Measurements from ENCODE around the gene ABHD6.
"Not testable (repeated sequence)": the region's sequence is repeated elsewhere in the genome, so short reads cannot be mapped to it uniquely, and the experiment has no call there.

The ABHD6 gene

DNA sequence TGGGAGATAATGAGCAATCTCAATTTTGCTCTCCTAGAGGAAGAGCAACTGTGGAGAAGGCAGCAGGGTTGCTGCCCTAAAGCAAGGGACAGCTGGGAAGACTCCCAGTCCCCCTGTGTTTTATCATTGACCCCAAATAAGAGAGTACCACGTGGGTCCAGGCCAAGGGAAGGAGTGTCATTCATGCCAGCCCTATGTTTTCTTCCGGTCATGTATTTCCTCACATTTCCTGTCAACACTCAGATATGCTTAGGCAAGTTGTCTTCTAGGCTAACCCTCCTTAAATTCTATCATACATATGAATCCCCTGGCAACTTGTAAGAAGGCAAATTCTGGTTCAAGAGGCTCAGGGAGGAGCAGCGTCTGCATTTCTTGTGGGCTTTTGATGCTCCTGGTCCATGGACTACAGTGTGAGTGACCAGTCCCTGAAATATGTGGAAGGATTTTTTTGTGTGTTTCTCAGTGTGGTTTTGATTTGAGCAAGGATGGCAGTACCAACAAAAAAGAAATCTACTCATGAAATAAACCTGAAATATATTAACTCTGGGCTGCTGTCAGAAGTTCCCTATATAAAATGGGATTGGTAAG is 36.5 kb downstream of the ABHD6 start:
- no peak for DNase-seq (ENCODE audit: low read depth in 2 of 2)

DNA sequence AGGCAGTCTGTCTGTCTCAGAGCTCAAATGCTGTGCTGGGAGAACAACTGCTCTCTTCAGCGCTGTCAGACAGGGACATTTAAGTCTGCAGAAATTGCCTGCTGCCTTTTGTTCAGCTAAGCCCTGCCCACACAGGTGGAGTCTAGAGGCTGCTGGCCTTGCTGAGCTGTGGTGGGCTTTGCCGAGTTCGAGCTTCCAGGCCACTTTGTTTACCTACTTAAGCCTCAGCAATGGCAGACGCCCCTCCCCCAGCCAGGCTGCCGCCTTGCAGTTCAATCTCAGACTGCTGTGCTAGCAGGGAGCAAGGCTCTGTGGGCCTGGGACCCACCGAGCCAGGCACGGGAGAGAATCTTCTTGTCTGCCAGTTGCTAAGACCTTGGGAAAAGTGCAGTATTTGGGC is 43.5 kb downstream of the ABHD6 start:
- DNase-seq (ENCODE audit: low read depth in 2 of 2), result no peak

DNA sequence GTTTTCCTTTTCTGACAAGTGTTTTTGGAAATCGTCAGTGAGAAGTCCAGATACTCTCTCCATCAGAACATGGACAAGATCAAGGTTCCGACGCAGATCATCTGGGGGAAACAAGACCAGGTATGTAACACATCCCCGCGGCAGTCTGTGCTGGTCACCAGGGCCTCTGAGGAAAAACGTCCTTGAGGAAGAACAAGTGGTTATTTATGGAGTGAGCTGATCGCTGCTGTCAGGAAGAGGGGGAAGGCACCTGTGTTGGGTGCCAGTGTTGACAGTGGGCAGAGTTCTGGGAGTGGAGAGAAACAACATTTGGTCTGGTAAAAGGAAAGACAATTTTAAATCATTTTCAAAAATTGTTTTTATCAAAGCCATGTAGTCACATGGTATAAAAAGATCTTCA is 47.7 kb downstream of the ABHD6 start:
- no peak for DNase-seq (ENCODE audit: low read depth in 2 of 2)

DNA sequence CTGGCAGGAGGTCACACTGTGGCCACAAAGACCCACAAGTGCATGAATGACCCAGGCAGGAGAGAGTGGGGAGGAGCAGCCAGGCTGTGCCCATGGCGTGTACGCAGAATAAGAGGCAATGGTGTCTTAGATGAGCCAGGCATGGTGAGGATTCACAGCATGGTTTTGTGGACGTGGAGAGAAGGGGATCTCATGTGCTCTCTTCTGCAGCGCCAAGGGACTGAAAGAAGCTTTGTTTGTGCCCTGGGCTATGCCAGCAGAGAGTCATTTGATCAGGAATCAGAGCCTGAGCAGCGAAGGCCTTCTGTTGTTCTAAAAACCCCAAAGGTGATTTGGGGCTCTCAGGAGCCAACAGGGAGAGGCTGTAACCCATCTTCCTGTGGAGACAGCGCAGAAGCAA is 49.8 kb downstream of the ABHD6 start:
- DNase-seq (ENCODE audit: low read depth in 2 of 2), result no peak

DNA sequence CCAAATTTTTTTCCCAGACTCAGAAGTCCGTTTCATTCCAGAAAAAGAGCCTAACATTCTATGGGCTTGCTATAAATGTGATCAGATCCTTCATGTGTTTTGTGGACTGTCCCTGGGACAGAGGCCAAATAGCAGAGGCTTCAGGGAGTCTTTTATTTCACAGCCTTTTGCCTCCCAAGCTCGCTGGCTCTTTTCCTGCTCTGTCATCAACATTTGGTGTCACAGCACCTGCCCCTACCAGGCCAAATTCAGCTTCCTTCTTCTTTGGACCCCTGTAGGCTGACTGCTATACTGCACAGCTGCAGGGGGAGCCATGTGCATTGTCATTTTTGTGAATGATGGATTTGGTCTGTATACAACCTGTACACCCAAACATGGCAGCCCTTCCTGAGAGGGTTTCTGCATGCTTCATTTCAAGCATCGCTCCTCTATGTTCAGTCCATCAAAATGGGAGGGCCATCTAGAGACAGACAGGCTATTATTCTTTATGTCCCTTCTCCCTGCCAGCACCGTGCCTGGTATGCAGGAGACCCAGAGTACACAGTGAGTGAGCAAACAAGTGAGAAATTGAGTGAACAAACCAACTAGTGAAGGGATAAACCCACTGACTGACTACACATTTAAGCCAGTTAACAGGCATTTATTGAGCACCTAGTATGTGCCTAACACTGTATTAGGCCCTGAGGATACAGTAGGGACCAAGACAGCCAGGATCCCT is 50.6 kb downstream of the ABHD6 start:
- DNase-seq (ENCODE audit: low read depth in 2 of 2), result no peak

DNA sequence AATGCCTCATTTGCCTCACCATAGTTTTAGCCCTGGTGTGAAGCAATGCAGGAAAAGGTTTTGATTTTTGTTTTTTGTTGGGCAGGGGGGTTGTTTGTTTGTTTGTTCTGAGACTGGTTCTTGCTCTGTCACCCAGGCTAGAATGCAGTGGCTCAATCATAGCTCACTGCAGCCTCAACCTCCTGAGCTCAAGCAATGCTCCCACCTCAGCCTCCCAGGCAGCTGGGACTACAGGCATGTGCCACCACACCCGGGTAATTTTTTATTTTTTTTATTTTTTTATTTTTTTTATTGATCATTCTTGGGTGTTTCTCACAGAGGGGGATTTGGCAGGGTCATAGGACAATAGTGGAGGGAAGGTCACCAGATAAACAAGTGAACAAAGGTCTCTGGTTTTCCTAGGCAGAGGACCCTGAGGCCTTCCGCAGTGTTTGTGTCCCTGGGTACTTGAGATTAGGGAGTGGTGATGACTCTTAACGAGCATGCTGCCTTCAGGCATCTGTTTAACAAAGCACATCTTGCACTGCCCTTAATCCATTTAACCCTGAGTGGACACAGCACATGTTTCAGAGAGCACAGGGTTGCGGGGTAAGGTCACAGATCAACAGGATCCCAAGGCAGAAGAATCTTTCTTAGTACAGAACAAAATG is 51.5 kb downstream of the ABHD6 start:
- not testable (repeated sequence) for DNase-seq (ENCODE audit: low read depth in 2 of 2)

DNA sequence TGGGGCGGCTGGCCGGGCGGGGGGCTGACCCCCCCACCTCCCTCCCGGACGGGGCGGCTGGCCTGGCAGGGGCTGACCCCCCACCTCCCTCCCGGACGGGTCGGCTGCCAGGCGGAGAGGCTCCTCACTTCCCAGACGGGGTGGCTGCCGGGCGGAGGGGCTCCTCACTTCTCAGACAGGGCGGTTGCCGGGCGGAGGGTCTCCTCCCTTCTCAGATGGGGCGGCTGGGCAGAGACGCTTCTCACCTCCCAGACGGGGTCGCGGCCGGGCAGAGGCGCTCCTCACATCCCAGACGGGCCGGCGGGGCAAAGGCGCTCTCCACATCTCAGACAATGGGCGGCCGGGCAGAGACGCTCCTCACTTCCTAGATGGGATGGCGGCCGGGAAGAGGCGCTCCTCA is 52.9 kb downstream of the ABHD6 start:
- DNase-seq (ENCODE audit: low read depth in 2 of 2), result not testable (repeated sequence)

DNA sequence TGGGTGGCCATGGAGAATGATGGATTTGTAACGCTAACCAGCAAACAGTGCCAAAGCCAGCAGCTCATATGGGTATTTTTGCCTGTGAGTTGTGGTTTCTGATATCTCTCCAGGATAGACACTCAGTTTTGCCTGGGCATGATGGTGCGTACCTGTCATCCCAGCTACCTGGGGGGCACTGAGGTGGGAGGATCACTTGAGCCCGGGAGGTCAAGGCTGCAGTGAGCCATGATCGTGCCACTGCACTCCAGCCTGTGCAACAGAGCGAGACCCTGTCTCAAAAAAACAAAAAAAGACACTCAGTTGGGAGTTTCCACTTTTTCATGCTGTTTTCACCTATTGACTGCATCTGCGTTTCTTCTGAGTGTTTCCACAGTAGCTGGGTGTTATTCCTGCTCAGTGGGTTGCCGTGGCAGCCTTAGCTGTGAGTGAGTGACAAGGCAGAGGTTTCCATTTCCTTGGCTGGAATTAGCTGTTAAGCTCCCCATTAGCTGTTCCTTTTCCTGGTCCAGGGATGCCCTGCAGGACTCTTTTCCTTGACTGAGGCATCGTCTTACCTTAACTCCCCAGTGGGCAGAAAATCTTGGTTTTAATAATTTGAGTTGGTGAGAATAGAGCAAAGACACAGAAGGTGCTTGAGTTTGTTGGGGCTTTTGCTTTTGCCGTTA is 54.2 kb downstream of the ABHD6 start:
- DNase-seq (ENCODE audit: low read depth in 2 of 2), result no peak

DNA sequence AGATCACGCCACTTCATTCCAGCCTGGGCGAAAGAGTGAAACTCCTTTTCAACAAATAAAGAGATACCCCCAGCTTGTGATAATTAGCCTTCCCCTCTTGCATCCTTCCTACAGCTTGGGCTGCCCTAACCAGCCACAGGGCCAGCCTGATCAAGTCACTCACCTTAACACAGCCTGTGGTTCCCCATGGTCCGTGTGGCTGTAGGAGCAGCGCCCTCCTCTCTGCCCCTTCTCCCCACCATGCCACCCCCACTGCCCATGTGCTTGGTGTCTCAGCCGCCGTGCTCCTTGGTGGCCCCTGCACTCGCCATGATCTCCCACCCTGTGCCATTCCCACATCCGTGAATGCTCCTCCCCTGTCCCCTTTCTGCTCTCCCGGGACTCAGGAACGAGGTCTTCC is 55.3 kb downstream of the ABHD6 start:
- no peak for DNase-seq (ENCODE audit: low read depth in 2 of 2)

DNA sequence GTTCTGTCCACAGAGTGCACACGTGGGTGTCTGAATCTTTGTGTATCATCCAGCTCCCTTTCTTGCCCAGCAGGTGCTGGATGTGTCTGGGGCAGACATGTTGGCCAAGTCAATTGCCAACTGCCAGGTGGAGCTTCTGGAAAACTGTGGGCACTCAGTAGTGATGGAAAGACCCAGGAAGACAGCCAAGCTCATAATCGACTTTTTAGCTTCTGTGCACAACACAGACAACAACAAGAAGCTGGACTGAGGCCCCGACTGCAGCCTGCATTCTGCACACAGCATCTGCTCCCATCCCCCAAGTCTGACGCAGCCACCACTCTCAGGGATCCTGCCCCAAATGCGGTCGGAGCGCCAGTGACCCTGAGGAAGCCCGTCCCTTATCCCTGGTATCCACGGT is 55.9 kb downstream of the ABHD6 start:
- DNase-seq (ENCODE audit: low read depth in 2 of 2), result no peak

DNA sequence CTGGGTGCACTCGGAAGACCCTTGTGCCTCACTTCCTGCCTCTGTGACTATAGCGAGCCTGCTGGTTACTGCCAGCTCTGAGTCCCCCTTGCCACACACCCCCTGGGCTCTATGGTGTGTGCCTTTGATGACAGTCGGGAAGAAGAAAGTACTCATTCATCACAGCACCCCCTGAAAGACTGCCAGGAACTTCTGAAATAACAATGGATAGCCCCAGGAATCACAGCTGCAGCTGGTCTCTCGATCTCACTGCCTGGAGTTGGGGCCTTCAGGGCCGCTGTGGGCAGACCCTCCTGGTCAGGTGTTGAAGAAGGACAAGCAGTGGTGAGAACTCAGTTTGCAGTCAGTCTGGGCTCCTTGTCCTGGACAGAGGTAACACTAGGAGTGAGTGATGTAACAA is 58.7 kb downstream of the ABHD6 start:
- no peak for DNase-seq (ENCODE audit: low read depth in 2 of 2)

DNA sequence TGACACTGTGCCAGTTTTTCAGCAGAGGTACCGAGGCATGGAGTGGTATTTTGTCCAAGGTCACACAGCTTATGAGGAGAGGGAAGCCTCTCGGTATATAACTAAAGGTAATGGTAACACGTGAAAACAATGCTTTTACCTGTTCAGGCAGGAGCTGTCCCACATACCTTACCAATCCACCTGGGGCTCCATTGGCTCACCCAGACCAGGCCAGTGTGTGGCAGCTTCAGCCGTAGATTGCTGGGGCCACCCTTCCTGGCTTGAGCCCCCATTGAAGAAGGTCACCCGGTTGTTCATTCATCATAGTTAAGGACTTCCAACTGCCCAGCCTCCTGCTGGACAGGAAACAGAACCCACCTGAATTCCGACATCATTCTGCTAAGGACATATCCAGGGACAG is 59.3 kb downstream of the ABHD6 start:
- DNase-seq (ENCODE audit: low read depth in 2 of 2), result no peak

DNA sequence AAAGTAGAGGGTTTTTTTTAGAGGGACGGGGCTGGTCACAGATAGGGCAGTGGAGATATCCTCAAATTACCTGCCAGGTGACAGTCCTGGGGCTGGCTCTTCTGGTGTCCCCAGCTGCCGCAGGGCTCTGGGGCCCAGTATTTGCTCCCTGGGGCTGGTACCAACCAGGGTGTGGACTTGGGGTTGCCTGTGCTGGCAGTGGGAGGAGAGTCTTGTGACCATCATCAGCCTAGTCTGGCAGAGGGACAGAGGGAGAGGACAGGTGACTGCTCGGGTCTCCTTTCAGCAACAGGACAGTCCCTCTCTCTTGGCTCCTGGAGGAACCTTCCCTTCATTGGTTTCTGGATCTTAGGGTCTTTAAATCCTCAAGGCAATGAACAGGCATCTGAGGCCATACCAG is 60.6 kb downstream of the ABHD6 start:
- DNase-seq (ENCODE audit: low read depth in 2 of 2), result no peak

DNA sequence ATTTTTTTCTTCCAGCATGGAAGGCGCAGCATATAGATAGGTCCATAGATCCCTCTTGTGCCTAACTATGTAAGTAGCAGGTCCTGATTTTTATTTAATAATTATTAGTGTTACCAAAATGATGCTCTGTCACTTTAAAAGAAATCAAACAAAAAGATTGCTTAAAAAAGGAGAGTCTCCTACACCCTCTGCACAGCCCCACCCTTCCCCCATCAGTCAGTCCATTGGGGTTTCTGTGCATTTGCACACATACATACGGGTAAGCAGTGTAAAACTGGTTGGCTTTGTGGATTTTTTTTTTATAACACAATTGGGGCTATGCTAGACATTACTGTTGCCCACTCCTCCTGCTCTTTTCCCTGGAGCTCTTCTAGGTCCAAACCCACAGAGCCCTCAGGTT is 61.5 kb downstream of the ABHD6 start:
- DNase-seq (ENCODE audit: low read depth in 2 of 2), result no peak

DNA sequence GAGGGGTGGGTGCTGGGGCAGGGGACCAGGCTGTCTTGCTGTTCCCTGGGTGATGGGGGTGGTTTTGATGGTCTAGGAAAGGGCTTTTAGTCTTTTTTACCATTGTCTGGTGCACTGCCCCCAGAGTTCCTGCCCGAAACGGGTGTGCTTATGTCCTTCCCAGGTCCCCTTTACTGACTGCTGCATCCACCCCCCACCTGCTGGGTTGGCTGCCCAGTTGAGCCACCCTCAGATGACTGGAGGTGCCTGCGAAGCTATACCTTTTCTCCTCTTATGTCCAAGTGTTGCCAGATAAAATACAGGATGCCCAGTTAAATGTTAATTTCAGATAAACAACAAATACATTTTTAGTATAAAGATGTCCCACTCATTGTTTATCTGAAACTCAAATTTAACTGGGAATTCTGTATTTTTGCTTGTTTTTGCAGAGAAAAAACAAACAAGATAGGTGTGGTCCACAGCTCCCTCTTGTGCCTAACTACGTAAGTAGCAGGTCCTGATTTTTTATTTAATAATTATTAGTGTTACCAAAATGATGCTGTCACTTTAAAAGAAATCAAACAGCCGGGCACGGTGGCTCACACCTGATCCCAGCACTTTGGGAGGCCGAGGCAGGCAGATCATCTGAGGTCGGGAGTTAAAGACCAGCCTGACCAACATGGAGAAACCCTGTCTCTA is 62.4 kb downstream of the ABHD6 start:
- DNase-seq (ENCODE audit: low read depth in 2 of 2), result no peak

DNA sequence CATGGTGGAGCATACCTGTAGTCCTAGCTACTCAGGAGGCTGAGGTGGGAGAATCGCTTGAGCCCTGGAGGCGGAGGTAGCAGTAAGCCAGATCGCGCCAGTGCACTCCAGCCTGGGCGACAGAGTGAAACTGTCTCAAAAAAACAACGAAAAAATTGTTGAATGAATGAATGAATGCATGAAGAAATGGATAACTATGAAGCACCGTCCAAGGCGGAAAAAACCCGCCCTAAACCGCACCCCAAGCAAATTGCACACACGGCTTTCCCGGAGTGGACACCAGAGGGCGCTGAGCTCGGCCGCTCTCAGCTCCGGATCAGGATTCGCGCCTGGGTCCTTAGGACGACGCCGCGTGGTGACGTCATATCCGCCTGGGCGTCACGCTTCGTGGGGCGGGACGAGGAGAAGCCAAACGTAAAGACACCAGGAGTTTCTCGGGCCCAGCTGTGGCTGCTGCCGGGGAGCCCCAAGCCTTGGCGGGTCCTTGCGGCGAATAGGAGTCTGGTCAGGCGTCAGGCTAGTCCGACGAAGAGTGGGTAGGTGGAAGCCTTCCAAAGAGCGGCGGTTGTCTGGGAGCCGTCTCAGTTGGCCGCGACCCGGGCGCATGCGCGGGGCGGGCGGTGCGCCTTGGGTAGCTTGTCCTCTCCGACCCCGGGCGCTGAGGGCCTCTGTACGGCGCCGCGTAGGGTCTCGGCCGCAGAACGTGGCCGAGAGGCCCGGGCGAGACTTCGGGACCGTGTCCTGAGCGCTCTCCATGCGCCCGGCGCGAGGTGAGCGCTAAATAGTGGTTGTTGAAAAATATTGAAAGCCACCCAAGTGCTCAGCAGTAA is 68.5 kb downstream of the ABHD6 start, which contains the start of the genes HTD2 and RPP14:
TSS of gene HTD2 (plus strand) at position 639 of the 830 bp plus-strand sequence. CDS start 11,094 bp downstream, outside the sequence.
TSS of gene RPP14 (plus strand) at position 364 of the 830 bp plus-strand sequence. CDS start 4,085 bp downstream, outside the sequence.
- peak; percentile 96 to 99 for DNase-seq (ENCODE audit: low read depth in 2 of 2)

DNA sequence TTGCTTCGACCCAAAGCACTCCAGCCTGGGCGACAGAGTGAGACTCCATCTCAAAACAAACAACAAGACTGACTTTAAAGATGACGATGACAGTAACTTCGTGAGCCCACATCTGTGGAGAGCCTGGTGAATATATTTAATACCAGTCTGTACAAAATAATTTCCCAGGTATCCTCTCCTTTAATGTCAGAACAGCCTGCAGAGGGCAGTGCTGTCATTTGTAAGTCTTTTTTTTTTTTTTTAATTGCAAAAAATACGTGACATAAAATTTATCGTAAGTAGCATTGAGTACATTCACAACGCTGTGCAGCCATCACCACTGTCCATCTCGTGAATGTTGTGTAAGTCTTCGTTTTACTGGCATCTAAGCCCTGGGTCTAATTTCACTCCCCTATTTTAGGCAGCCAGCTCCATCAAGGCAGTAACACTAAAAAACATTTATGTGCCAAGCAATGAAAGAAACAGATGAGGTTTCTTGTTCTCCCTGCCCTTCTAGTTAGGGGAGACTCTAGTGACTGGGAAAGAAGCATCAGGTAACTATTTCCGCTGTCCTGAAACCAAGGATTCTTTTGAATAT is 70.1 kb downstream of the ABHD6 start:
- no peak for DNase-seq (ENCODE audit: low read depth in 2 of 2)

DNA sequence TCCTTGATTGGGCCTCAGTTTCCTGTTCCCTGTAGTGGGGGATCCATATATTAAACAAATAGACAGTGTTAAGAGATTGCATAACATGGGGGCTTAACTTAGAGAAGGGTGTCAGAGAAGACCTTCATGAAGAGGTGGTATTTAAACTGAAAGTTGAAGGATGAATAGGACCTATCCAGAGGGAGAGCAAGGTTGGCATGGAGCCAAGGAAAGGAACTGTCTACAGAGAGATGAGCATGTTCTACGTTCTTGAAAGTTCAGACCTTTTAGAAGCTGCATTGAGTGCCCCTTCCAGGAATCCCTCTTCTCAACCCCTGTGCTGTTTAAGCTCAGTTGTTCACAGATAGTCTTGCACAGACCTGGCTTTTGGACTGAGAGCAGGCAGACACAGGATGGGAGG is 71.1 kb downstream of the ABHD6 start:
- DNase-seq (ENCODE audit: low read depth in 2 of 2), result no peak

DNA sequence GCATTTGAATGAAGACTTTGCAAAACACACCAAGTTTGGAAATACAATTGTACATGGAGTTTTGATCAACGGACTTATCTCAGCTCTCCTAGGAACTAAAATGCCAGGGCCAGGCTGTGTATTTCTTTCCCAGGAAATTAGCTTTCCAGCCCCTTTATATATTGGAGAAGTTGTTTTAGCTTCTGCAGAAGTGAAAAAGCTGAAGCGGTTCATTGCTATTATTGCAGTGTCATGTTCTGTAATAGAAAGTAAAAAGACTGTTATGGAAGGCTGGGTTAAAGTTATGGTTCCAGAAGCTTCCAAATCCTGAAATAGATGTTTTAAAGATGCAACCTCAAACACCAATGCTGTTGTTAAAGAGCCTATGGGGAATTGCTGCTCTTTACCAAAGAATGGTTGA is 80.2 kb downstream of the ABHD6 start:
- DNase-seq (ENCODE audit: low read depth in 2 of 2), result no peak

DNA sequence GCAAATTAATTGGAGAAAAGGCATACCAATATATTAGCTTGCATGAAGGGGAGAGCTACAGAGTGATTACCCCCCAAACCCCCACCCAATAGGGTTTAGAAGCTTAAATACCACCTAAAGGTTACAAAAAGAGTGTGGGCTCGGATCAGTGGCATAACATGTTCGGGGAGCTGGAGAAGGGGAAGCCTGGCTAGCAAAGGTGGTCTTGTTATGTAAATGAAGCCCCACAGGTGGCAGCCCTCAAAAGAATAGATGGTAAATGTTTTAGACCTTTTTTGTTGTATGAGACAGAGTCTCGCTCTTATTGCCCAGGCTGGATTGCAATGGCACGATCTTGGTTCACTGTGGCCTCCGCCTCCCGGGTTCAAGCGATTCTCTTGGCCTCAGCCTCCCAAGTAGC is 84.2 kb downstream of the ABHD6 start:
- no peak for DNase-seq (ENCODE audit: low read depth in 2 of 2)

DNA sequence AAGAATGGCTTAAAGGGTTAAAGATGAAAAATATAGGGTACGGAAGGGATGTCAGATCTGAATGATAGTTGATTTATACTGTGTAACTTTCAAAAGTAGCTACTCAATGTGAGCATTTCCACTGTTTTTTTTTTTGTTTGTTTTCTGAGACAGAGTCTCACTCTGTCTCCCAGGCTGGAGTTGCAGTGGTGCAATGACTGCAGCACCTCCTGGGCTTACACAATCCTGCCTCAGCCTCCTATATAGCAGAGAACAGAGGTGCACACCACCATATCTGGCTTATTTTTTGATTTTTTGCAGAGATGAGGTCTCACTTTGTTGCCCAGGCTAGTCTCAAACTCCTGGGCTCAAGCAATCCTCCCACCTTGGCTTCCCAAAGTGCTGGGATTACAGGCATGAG is 85.2 kb downstream of the ABHD6 start:
- DNase-seq (ENCODE audit: low read depth in 2 of 2), result no peak

All from activated CD8-positive, alpha-beta memory T cell treated with anti-CD3 and anti-CD28 coated beads for 4 hours (primary cell).